Calu3 (cell line): ENCODE measurements around the gene DNAH17. TPM values are rescaled to one million over a fixed set of nuclear protein-coding genes. Genes with fewer than 3 reads are reported as not detected.
A peak's percentile ranks its signal among the peaks of the same experiment; 100 is the strongest.

Experiments used
- BruUV-seq: library from RNA; stranded (reverse); fragments of 400-500 nt; replicated peaks from 2 replicates; lab custom pipeline; 2021; lab: Mats Ljungman, UMichigan
- CTCF ChIA-PET: fragments of 300-600 bp; sonication (Branson Sonifier 250); formaldehyde crosslinking; loops from one replicate; lab custom pipeline; 2022; ENCODE audit warnings: antibody characterized with exemption; lab: Charles Lee
- DNase-seq: peaks from one replicate; pipeline ENCODE4 v3.0.0; 2022
- H3K27ac Mint-ChIP-seq: one replicate; pipeline ENCODE4 v1.8.0; 2022; ENCODE audit warnings: mixed read lengths; ENCODE audit not compliant: unreplicated experiment
- H3K27me3 Mint-ChIP-seq: one replicate; pipeline ENCODE4 v1.8.0; 2022; ENCODE audit warnings: mixed read lengths; ENCODE audit not compliant: unreplicated experiment
- H3K36me3 Mint-ChIP-seq: one replicate; pipeline ENCODE4 v1.8.0; 2022; ENCODE audit warnings: mild to moderate bottlenecking, moderate library complexity, mixed read lengths; ENCODE audit not compliant: insufficient read depth, unreplicated experiment
- H3K4me1 Mint-ChIP-seq: one replicate; pipeline ENCODE4 v1.8.0; 2022; ENCODE audit warnings: mild to moderate bottlenecking, low read depth, mixed read lengths; ENCODE audit not compliant: unreplicated experiment
- H3K4me3 Mint-ChIP-seq: one replicate; pipeline ENCODE4 v1.8.0; 2022; ENCODE audit warnings: mild to moderate bottlenecking, low read depth, moderate library complexity, mixed read lengths; ENCODE audit not compliant: unreplicated experiment
- H3K9me3 Mint-ChIP-seq: one replicate; pipeline ENCODE4 v1.8.0; 2022; ENCODE audit warnings: low read depth, mixed read lengths; ENCODE audit not compliant: unreplicated experiment
- CTCF ChIP-seq: fragments of 200-600 bp; IDR thresholded peaks from one replicate; pipeline ENCODE4 v1.8.0; 2022; ENCODE audit warnings: antibody characterized with exemption; ENCODE audit not compliant: unreplicated experiment
- intact Hi-C: fragments of 100-400 bp; cut with micrococcal nuclease; formaldehyde crosslinking; loops from one replicate; pipeline ENCODE4 v1.10.0; 2022; ENCODE audit not compliant: unreplicated experiment
- total RNA-seq: library from RNA; stranded (reverse); gene quantifications from 2 replicates; pipeline ENCODE4 v1.2.3, GENCODE V29; 2022

DNAH17 gene
- total RNA-seq, 1 experiment from 2014 or later = 0.19 TPM

GRCh38 chr17:78484271-78485246 is 92.6 kb downstream of the DNAH17 start:
- Mint-ChIP-seq H3K27me3 (peaks cover 32% of the 10 kb centered on the region), H3K9me3 (no peaks in the 10 kb centered on the region), H3K4me1 (peaks cover 9% of the 10 kb centered on the region), H3K36me3 (peaks cover 5% of the 10 kb centered on the region), H3K4me3 (peak overlapping the region; percentile 63), H3K27ac (no peak overlapping the region)
- no peak for TF ChIP-seq CTCF
- BruUV-seq = no TSS peak
- CTCF ChIA-PET = interaction anchor here (0.7 kb wide), 1 partner anchor 33 kb away, joined by 12 read pairs; no protein-coding TSS in a partner anchor
- peak; percentile 65 for DNase-seq
- intact Hi-C loops = no loop called here

GRCh38 chr17:78479369-78479768 is 97.8 kb downstream of the DNAH17 start:
- peaks cover 3% of the 10 kb centered on the region for H3K36me3 Mint-ChIP-seq
- TF ChIP-seq CTCF = no peak
- BruUV-seq = no TSS peak
- no peak overlapping the region for H3K27ac Mint-ChIP-seq
- intact Hi-C loops = no loop called here
- CTCF ChIA-PET = no interaction called here
- no peaks in the 10 kb centered on the region for H3K9me3 Mint-ChIP-seq
- peaks cover 22% of the 10 kb centered on the region for H3K27me3 Mint-ChIP-seq
- H3K4me3 Mint-ChIP-seq = no peak overlapping the region
- no peak for DNase-seq
- peaks cover 6% of the 10 kb centered on the region for H3K4me1 Mint-ChIP-seq

- Mint-ChIP-seq H3K27ac (no peak overlapping the region), H3K4me3 (no peak overlapping the region), H3K9me3 (no peaks in the 10 kb centered on the region), H3K36me3 (no peaks in the 10 kb centered on the region), H3K27me3 (peaks cover 20% of the 10 kb centered on the region), H3K4me1 (peaks cover under 1% of the 10 kb centered on the region)
- DNase-seq = no peak
- BruUV-seq = no TSS peak
- CTCF ChIA-PET = no interaction called here
- intact Hi-C loops = no loop called here
- TF ChIP-seq CTCF = no peak
These were observed 98.4 kb downstream of the DNAH17 start for GRCh38 chr17:78478757-78479297.

- H3K4me1 Mint-ChIP-seq = no peaks in the 10 kb centered on the region
- no peak overlapping the region for H3K27ac Mint-ChIP-seq
- no peaks in the 10 kb centered on the region for H3K9me3 Mint-ChIP-seq
- TF ChIP-seq CTCF = no peak
- H3K4me3 Mint-ChIP-seq = no peak overlapping the region
- BruUV-seq = no TSS peak
- intact Hi-C loops = no loop called here
- DNase-seq = no peak
- H3K27me3 Mint-ChIP-seq = peaks cover 21% of the 10 kb centered on the region
- CTCF ChIA-PET = interaction anchor here (1.0 kb wide), 1 partner anchor 82 kb away, joined by 3 read pairs; no protein-coding TSS in a partner anchor
- H3K36me3 Mint-ChIP-seq = no peaks in the 10 kb centered on the region
These were observed 99.1 kb downstream of the DNAH17 start for GRCh38 chr17:78477913-78478756.
